Muscle layer of duodenum (tissue), 2 donors: ENCODE data around the gene TMEM217.

Experiments
- H3K27ac ChIP-seq: one replicate; pipeline ENCODE4 v1.7.0; 2013; ENCODE audit warnings: mild to moderate bottlenecking, low read length
- H3K27me3 ChIP-seq: one replicate; pipeline ENCODE4 v1.7.0; 2013; ENCODE audit warnings: low read depth, mild to moderate bottlenecking, control low read depth, low read length
- H3K36me3 ChIP-seq, 2 donors: one replicate each; pipeline ENCODE4 v1.7.0; 2013; ENCODE audit warnings: low read length in 2 of 2, control low read depth in 1 of 2, mild to moderate bottlenecking in 1 of 2; ENCODE audit not compliant: insufficient read depth in 2 of 2, control insufficient read depth in 1 of 2
- H3K4me1 ChIP-seq, 2 donors: one replicate each; pipeline ENCODE4 v1.7.0; 2013; ENCODE audit warnings: low read length in 2 of 2, mild to moderate bottlenecking in 2 of 2, control low read depth in 1 of 2, moderate library complexity in 1 of 2; ENCODE audit not compliant: insufficient read depth in 2 of 2, control insufficient read depth in 1 of 2
- H3K4me3 ChIP-seq, 2 donors: one replicate each; pipeline ENCODE4 v1.7.0; 2013; ENCODE audit warnings: low read length in 2 of 2, low read depth in 1 of 2, mild to moderate bottlenecking in 1 of 2
- H3K9me3 ChIP-seq, 2 donors: one replicate each; pipeline ENCODE4 v1.7.0; 2013; ENCODE audit warnings: low read length in 2 of 2, control low read depth in 1 of 2, mild to moderate bottlenecking in 1 of 2; ENCODE audit not compliant: control insufficient read depth in 1 of 2
- donor health status: healthy.

The TMEM217 gene

DNA sequence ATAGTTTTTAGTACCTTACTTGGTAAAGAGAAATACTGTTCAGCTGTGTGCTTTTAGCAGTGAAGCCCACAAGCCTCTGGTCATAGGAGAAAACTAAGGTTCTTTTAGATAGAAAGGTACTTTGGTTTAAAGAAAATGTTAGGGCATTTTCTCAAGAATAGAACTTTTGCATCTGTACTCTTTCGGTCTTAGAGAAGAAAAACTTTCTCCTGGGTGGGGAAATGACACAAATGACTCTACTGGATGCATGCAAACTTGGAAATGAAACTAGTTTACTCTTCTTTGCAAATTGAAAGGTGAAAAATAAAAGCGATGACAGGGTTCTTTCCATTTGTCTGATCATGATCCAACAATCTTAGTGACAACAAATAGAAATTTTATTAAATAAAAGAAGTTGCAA lies 2.1 kb upstream of the TMEM217 start:
- Histone ChIP-seq H3K4me3 (no peak overlapping the region), H3K36me3 (no peaks in the 10 kb centered on the region), H3K27me3 (no peaks in the 10 kb centered on the region), H3K27ac (peak overlapping the region; percentile 34), H3K9me3 (no peaks in the 10 kb centered on the region), H3K4me1 (peaks cover 8 to 22% of the 10 kb centered on the region in 2 donors)

DNA sequence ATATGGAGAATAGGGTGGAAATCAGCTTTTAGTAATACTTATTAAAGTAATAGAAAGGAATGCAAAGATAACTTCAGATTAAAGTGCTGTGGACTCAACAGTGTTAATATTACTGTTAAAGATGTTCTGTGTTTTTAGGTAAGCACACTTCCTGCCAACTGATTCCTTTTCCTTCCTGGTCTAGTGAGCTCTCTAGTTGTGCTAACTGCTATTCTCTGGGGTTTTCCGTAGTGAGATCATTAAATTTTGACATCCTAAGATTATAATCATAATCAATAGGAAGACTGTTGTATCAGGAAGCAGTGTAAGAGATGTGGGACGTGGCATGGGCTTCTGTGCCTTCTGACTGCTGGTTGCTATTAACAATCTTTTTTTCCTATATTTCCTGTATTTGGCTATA lies 1.2 kb upstream of the TMEM217 start:
- H3K4me3 ChIP-seq = peak overlapping the region; percentile 26 to 94
- H3K27ac ChIP-seq = peak overlapping the region; percentile 34

DNA sequence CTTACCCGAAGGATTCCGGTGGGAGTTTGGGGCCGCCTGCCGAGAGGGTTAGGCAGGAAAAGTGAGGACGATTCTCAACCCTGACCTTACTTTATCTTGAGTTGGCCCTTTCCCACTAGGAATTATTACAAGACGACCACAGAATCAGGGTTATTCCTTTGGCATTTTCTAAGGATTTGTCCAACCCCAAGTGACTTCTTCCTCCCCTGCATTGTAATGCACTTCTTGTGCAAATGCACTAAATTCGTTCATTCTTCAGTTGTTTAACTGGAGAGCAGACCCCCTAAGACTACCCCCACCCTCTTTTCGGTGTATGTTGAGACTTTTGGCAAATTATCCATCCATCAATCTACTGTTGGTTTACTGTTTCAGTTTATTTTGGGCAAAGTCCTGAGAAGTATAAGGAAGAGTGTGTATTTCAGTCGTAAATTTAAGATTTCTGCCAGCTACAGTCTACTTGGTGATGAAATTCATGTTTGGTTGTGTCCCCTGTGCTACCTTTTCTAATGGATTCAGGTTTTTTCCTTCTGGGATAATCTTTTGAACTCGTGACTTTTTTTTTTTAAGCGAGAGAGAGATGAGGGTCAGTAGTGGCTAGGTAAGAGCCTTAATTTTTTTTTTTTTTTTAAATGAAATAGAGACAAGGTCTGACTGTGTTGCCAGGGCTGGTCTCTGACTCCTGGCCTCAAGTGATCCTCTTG lies 611 bp upstream of the TMEM217 start:
- peak overlapping the region; percentile 94 to 95 for H3K4me3 ChIP-seq
- H3K27me3 ChIP-seq = no peaks in the 10 kb centered on the region
- H3K9me3 ChIP-seq = no peaks in the 10 kb centered on the region
- H3K36me3 ChIP-seq = no peaks in the 10 kb centered on the region
- peaks cover 8 to 20% of the 10 kb centered on the region in 2 donors for H3K4me1 ChIP-seq
- H3K27ac ChIP-seq = peak overlapping the region; percentile 86

More for the DNA sequence above, 1.2 kb upstream of the TMEM217 start:
- Histone ChIP-seq H3K36me3 (no peaks in the 10 kb centered on the region), H3K4me1 (peaks cover 8 to 20% of the 10 kb centered on the region in 2 donors), H3K27me3 (no peaks in the 10 kb centered on the region), H3K9me3 (no peaks in the 10 kb centered on the region)

DNA sequence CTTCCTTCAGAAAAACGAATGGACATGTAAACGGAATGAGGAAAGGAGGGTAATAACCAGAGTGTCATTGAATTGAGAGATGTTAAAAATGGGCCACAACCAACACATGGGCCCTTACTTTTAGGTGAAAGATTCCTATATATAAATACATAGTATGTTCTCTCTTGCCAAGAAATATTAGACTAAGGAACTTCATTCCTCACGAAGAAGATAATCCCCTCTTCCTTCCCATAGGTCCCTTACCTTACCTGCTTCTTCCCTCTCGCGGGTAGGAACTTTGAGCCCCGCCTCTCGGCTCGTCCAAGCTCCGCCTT lies 667 bp downstream of the TMEM217 start:
- no peaks in the 10 kb centered on the region for H3K36me3 ChIP-seq
- H3K27ac ChIP-seq = no peak overlapping the region
- H3K9me3 ChIP-seq = no peaks in the 10 kb centered on the region
- peak overlapping the region; percentile 94 to 95 for H3K4me3 ChIP-seq
- no peaks in the 10 kb centered on the region for H3K27me3 ChIP-seq
- peaks cover 8 to 20% of the 10 kb centered on the region in 2 donors for H3K4me1 ChIP-seq

DNA sequence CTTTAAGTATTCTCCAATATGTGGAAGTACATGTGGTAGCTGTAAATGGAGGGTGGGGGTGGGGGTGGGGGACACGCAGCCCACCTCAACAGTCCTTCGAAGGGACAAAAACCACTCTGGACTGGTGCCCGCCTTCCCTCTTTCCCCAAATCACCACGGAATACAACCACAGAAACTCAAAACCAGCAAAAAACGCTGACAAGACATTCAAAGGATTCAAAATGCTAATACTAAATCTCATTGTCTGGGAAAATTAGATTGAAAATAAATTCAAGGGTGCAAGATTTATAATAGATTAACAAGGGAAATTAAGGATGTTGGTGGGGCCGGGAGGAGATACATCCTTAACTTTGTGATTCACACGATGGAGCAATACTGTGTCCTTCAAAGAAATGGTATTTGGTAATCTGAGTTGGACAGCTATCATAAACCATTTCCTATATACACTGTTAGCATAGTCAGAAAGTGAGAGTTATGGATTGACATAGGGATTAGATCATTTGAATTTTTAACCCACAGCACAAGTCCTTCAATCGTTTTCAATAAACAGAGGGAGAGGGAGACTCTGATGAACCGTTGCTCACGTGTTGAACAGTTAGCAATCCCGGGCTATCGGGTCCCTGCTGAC lies 1.1 kb downstream of the TMEM217 start:
- Histone ChIP-seq H3K27ac (no peak overlapping the region), H3K36me3 (no peaks in the 10 kb centered on the region), H3K4me3 (peak overlapping the region; percentile 94 to 95), H3K4me1 (peaks cover 8 to 20% of the 10 kb centered on the region in 2 donors), H3K9me3 (no peaks in the 10 kb centered on the region), H3K27me3 (no peaks in the 10 kb centered on the region)

DNA sequence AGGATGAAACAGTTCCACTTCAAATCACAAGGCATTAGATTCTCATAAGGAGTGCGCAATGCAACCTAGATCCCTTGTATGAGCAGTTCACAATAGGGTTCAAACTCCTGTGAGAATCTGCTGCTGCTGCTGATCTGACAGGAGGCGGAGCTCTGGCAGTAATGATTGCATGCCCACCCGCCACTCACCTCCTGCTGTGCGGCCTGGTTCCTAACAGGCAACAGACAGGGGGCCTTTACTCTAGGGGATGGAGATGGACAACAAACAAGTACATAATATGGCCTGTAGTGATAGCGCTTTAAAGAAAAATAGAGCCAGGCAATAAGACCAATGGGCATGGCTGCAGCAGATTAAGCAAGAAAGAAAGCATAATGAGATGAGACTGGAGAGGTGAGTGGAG lies 3.1 kb downstream of the TMEM217 start:
- Histone ChIP-seq H3K36me3 (no peaks in the 10 kb centered on the region), H3K27me3 (no peaks in the 10 kb centered on the region), H3K27ac (no peak overlapping the region), H3K9me3 (no peaks in the 10 kb centered on the region), H3K4me1 (peaks cover 8 to 20% of the 10 kb centered on the region in 2 donors), H3K4me3 (no peak overlapping the region)

DNA sequence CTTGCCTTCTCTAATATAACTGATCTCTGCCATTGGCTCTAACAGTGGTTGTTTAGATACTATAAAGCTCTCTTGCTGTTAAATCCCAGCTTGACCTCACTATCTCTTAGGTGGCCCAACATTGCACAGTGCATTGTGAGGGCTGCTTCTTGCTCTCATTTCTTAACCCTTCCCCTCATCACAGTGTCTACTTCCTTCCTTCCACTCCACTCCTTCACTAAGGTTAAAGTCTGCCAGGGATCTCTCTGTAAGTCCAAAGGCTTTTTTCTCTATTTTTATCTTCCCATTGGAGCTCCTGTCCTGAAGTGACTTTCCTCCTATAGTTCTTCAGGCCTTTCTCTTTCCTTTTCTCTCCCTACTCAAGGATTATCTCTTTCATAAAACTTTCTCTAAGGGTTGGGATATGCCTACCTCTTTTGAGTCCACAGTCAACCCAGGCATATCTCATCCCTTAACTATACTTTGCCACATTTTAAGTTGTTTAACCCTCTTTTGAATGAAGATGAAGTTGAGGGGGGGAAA lies 4.4 kb downstream of the TMEM217 start:
- peaks cover 5 to 12% of the 10 kb centered on the region in 2 donors for H3K4me1 ChIP-seq
- no peak overlapping the region for H3K4me3 ChIP-seq
- no peaks in the 10 kb centered on the region for H3K27me3 ChIP-seq
- no peaks in the 10 kb centered on the region for H3K9me3 ChIP-seq
- H3K36me3 ChIP-seq = no peaks in the 10 kb centered on the region
- no peak overlapping the region for H3K27ac ChIP-seq

GRCh38 chr6:37251211-37251780 lies 6.6 kb downstream of the TMEM217 start:
- H3K27ac ChIP-seq = no peak overlapping the region
- no peaks in the 10 kb centered on the region for H3K9me3 ChIP-seq
- H3K27me3 ChIP-seq = no peaks in the 10 kb centered on the region
- no peaks in the 10 kb centered on the region for H3K36me3 ChIP-seq
- H3K4me3 ChIP-seq = no peak overlapping the region
- no peaks in the 10 kb centered on the region for H3K4me1 ChIP-seq

DNA sequence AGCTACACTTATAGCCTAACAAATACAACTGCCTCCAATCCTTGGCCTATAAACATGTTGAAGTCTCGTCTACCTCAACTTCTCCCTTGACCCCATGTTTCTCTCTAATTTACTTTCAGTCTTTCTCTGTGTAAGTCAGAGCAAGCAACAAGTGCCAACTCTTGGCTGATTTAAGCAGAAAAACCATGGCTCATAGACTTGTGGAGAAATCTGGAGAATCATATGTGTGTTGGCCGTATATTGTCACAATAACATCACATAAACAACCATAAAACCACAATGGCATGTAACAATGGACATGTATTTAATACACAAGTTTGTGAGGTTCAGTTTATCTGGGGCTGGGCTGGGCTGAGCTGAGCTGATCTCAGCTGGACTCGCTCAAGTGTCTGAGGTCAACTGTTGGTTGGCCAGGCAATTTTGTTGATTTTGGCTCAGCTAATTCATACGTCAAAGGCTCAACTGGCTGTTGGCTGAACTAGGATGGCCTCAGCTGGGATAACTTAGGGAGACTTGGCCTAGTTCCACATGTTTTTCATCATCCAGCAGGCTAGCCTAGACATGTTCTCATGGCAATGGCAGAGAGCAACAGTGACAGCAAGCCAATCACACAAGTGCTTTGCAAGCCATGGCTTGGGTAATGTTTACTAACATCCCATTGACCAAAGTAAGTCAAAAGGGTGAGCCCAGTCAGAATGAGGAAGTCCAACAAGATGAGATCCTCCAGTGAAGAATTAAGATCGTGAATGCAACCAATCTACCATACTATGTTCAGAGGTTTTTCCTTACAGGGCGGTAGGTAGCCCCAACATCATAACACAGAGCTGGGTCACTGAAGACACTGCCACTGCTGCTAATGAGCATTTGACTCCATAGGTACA lies 13.3 kb downstream of the TMEM217 start:
- H3K27ac ChIP-seq = peak overlapping the region; percentile 79
- H3K9me3 ChIP-seq = no peaks in the 10 kb centered on the region

GRCh38 chr6:37243816-37244370 lies 14.1 kb downstream of the TMEM217 start:
- Histone ChIP-seq H3K4me3 (no peak overlapping the region), H3K4me1 (peaks cover 11 to 17% of the 10 kb centered on the region in 2 donors), H3K9me3 (no peaks in the 10 kb centered on the region), H3K27ac (peak overlapping the region; percentile 79), H3K27me3 (no peaks in the 10 kb centered on the region), H3K36me3 (peaks cover 0 to 10% of the 10 kb centered on the region in 2 donors)

More for the DNA sequence above, 13.3 kb downstream of the TMEM217 start:
- Histone ChIP-seq H3K4me3 (no peak overlapping the region), H3K27me3 (no peaks in the 10 kb centered on the region), H3K36me3 (peaks cover 0 to 8% of the 10 kb centered on the region in 2 donors), H3K4me1 (peaks cover 9 to 17% of the 10 kb centered on the region in 2 donors)
